HG02884 (cell line): ENCODE results near the gene GSTA2.
"Not testable (repeated sequence)": the region's sequence is repeated elsewhere in the genome, so short reads cannot be mapped to it uniquely, and the experiment has no call there.

Experiments used
- ATAC-seq: cut with Tn5 transposase; IDR thresholded peaks from one replicate; pipeline ENCODE4 v1.9.1; 2021; ENCODE audit warnings: mild to moderate bottlenecking, moderate library complexity; ENCODE audit not compliant: unreplicated experiment

Gene GSTA2

GRCh38 chr6:52726193-52726542 lies 37.1 kb downstream of the GSTA2 start:
- ATAC-seq: no peak

GRCh38 chr6:52725535-52726192 lies 37.6 kb downstream of the GSTA2 start:
- ATAC-seq: no peak

- no peak for ATAC-seq
Measured at GRCh38 chr6:52725143-52725534, 38.1 kb downstream of the GSTA2 start.

- ATAC-seq: peak; percentile 100
Measured at GRCh38 chr6:52724406-52725121, 38.7 kb downstream of the GSTA2 start.

- ATAC-seq: no peak
Measured at GRCh38 chr6:52724042-52724405, 39.3 kb downstream of the GSTA2 start.

GRCh38 chr6:52720321-52720720 lies 43.0 kb downstream of the GSTA2 start:
- no peak for ATAC-seq

- ATAC-seq: no peak
Measured at GRCh38 chr6:52718550-52718949, 44.7 kb downstream of the GSTA2 start.

GRCh38 chr6:52714761-52715160 lies 48.5 kb downstream of the GSTA2 start:
- not testable (repeated sequence) for ATAC-seq

- no peak for ATAC-seq
Measured at GRCh38 chr6:52712136-52712535, 51.1 kb downstream of the GSTA2 start.

- ATAC-seq: no peak
Measured at GRCh38 chr6:52707963-52708680, 55.2 kb downstream of the GSTA2 start.

- ATAC-seq: no peak
Measured at GRCh38 chr6:52706001-52706400, 57.3 kb downstream of the GSTA2 start.

- not testable (repeated sequence) for ATAC-seq
Measured at GRCh38 chr6:52704781-52705502, 58.3 kb downstream of the GSTA2 start.

GRCh38 chr6:52704060-52704459 lies 59.2 kb downstream of the GSTA2 start:
- no peak for ATAC-seq
